ENCODE data around the gene CCDC86. TPM values are rescaled to one million over a fixed set of nuclear protein-coding genes. Genes with fewer than 3 reads are reported as not detected.
A peak's percentile ranks its signal among the peaks of the same experiment; 100 is the strongest.

Gene CCDC86
- total and polyA plus RNA-seq, 2 of the 4 experiments (the other 2 are of a cell fraction) = 9.5 to 34.0 TPM

DNA sequence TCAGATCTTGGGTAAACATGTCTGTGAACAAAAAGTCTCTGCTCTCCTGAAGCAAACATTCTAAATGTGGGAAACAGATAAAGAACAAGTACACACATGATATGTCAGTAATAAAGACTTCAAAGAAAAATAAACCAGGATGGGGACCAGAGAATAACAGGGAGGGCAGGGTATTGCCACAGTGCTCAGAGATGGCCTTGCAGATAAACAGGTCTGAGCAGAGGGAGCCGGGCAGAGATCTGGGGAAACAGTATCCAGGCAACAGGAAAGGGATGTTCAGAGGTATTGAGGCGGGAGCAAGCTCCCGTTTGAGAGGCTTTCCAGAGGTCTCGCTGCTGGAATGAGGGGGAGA, 2.9 kb downstream of the CCDC86 start:
- ChIA-PET POLR2A (ENCODE audit: unreplicated experiment) (no interaction called here), CTCF (no interaction called here)
- no peak overlapping the region for H4K91ac ChIP-seq (ENCODE audit: insufficient read depth, low read depth, low read length)
- no peaks in the 10 kb centered on the region for H3K27me3 ChIP-seq (ENCODE audit: control insufficient read depth, insufficient read depth, low read length)
- no peak overlapping the region for H2BK15ac ChIP-seq (ENCODE audit: low read depth, low read length)
- H2AK5ac ChIP-seq (ENCODE audit: low read depth, low read length) = no peak overlapping the region
- no peak overlapping the region for H2BK20ac ChIP-seq (ENCODE audit: low read depth, low read length)
- no peak overlapping the region for H2AFZ ChIP-seq (replicated peaks; ENCODE audit: low read length, poor library complexity)
- H4K20me1 ChIP-seq (ENCODE audit: insufficient read depth, low read length) = 0 out of 2 replicates have a peak, but pooled peaks cover 12% of the 10 kb centered on the region
- in situ Hi-C loops (cut with MboI; ENCODE audit: low sequenced_read_pairs) (no loop called here), intact Hi-C loops (cut with micrococcal nuclease) (no loop called here), dilution Hi-C loops (cut with HindIII; ENCODE audit: low sequenced_read_pairs, unreplicated experiment) (no loop called here)
- peaks cover 25% of the 10 kb centered on the region for H3K4me1 ChIP-seq (ENCODE audit: control insufficient read depth, insufficient read depth, low read length)
- H3K18ac ChIP-seq (ENCODE audit: low read depth, low read length) = no peak overlapping the region
- DNase-seq (no peak), ATAC-seq (ENCODE audit: low read depth) (no peak)
- peak overlapping the region; percentile 72 for H3K4me2 ChIP-seq (ENCODE audit: low read depth, low read length)
- no peak overlapping the region for H3K14ac ChIP-seq (replicated peaks; ENCODE audit: low read depth, low read length)
- no peak overlapping the region for H3K27ac ChIP-seq (ENCODE audit: insufficient read depth, low read length)
- no peak overlapping the region for H3K56ac ChIP-seq (ENCODE audit: extremely low read depth, insufficient read depth, low read length)
- no peak overlapping the region for H3K23ac ChIP-seq (ENCODE audit: low read depth, low read length)
- no peak overlapping the region for H2BK120ac ChIP-seq (ENCODE audit: low read depth, low read length)
- no peak overlapping the region for H4K5ac ChIP-seq (ENCODE audit: low read depth, low read length)
- TF ChIP-seq CEBPB (IDR thresholded peaks at IDR 0.05; ENCODE audit: low read depth, low read length) (no peak), MAZ (IDR thresholded peaks at IDR 0.05; ENCODE audit: borderline replicate concordance, low read depth, low read length) (no peak), MAFK (IDR thresholded peaks at IDR 0.05; ENCODE audit: low read depth, low read length) (no peak), CHD1 (IDR thresholded peaks at IDR 0.05; ENCODE audit: low read depth, low read length) (no peak), RAD21 (IDR thresholded peaks at IDR 0.05; ENCODE audit: low read length) (no peak), BHLHE40 (IDR thresholded peaks at IDR 0.05; ENCODE audit: low read depth, low read length) (no peak), POLR2A (IDR thresholded peaks at IDR 0.05; ENCODE audit: low read depth, low read length) (no peak), MXI1 (IDR thresholded peaks at IDR 0.05; ENCODE audit: borderline replicate concordance, low read depth, low read length) (no peak), RFX5 (IDR thresholded peaks at IDR 0.05; ENCODE audit: low read depth, low read length) (no peak), RCOR1 (IDR thresholded peaks at IDR 0.05; ENCODE audit: insufficient replicate concordance, low read length) (no peak), FOS (IDR thresholded peaks at IDR 0.05; ENCODE audit: low read depth, low read length) (no peak), SMC3 (IDR thresholded peaks at IDR 0.05; ENCODE audit: low read depth, low read length) (no peak), NFE2L2 (IDR thresholded peaks at IDR 0.05; ENCODE audit: low read depth, low read length) (no peak)
- TF ChIP-seq, protein P1, sequence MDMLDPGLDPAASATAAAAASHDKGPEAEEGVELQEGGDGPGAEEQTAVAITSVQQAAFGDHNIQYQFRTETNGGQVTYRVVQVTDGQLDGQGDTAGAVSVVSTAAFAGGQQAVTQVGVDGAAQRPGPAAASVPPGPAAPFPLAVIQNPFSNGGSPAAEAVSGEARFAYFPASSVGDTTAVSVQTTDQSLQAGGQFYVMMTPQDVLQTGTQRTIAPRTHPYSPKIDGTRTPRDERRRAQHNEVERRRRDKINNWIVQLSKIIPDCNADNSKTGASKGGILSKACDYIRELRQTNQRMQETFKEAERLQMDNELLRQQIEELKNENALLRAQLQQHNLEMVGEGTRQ (IDR thresholded peaks at IDR 0.05; ENCODE audit: low read depth, low read length) = no peak
- TF ChIP-seq, protein P2, sequence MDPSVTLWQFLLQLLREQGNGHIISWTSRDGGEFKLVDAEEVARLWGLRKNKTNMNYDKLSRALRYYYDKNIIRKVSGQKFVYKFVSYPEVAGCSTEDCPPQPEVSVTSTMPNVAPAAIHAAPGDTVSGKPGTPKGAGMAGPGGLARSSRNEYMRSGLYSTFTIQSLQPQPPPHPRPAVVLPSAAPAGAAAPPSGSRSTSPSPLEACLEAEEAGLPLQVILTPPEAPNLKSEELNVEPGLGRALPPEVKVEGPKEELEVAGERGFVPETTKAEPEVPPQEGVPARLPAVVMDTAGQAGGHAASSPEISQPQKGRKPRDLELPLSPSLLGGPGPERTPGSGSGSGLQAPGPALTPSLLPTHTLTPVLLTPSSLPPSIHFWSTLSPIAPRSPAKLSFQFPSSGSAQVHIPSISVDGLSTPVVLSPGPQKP (IDR thresholded peaks at IDR 0.05; ENCODE audit: borderline replicate concordance, low read depth, low read length) = no peak
- TF ChIP-seq, protein P3, sequence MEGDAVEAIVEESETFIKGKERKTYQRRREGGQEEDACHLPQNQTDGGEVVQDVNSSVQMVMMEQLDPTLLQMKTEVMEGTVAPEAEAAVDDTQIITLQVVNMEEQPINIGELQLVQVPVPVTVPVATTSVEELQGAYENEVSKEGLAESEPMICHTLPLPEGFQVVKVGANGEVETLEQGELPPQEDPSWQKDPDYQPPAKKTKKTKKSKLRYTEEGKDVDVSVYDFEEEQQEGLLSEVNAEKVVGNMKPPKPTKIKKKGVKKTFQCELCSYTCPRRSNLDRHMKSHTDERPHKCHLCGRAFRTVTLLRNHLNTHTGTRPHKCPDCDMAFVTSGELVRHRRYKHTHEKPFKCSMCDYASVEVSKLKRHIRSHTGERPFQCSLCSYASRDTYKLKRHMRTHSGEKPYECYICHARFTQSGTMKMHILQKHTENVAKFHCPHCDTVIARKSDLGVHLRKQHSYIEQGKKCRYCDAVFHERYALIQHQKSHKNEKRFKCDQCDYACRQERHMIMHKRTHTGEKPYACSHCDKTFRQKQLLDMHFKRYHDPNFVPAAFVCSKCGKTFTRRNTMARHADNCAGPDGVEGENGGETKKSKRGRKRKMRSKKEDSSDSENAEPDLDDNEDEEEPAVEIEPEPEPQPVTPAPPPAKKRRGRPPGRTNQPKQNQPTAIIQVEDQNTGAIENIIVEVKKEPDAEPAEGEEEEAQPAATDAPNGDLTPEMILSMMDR (conservative IDR thresholded peaks at IDR 0.05; ENCODE audit: low read depth, low read length) = no peak
- WGBS, 2 experiments (ENCODE audit: extremely low coverage in 2 of 2, insufficient read length in 1 of 2) = 37% methylated on average over 3 of the region's 4 CpGs; no CpG with 5 or more reads in 1 of the 2 experiments
- no peak overlapping the region for H2AK9ac ChIP-seq (replicated peaks; ENCODE audit: low read depth, low read length, poor library complexity)
- H3K36me3 ChIP-seq (ENCODE audit: control insufficient read depth, insufficient read depth, low read length) = peaks cover 15% of the 10 kb centered on the region
- no peak overlapping the region for H3K4me3 ChIP-seq (ENCODE audit: insufficient read depth, low read depth, low read length)
- H2BK5ac ChIP-seq (ENCODE audit: low read depth, low read length, poor library complexity, severe bottlenecking) = no peak overlapping the region
- no TSS peak for BruUV-seq (replicated peaks)
- H3K9me1 ChIP-seq (ENCODE audit: insufficient read depth, low read length) = peaks cover 11% of the 10 kb centered on the region
- H3K9ac ChIP-seq (ENCODE audit: low read depth, low read length) = no peak overlapping the region
- no peaks in the 10 kb centered on the region for H3K9me3 ChIP-seq (ENCODE audit: control insufficient read depth, insufficient read depth, low read length)
- no peak overlapping the region for H4K8ac ChIP-seq (ENCODE audit: low read depth in 2 of 2, low read length in 2 of 2)
- H3K79me1 ChIP-seq (ENCODE audit: low read depth in 1 of 2, low read length in 2 of 2) = peaks cover 19 to 53% of the 10 kb centered on the region in 2 experiments
- no peak overlapping the region for H3K4ac ChIP-seq (ENCODE audit: low read depth, low read length)

Data from IMR-90 (cell line).